ENCODE results near the gene ZNRD2.

ZNRD2 gene

DNA sequence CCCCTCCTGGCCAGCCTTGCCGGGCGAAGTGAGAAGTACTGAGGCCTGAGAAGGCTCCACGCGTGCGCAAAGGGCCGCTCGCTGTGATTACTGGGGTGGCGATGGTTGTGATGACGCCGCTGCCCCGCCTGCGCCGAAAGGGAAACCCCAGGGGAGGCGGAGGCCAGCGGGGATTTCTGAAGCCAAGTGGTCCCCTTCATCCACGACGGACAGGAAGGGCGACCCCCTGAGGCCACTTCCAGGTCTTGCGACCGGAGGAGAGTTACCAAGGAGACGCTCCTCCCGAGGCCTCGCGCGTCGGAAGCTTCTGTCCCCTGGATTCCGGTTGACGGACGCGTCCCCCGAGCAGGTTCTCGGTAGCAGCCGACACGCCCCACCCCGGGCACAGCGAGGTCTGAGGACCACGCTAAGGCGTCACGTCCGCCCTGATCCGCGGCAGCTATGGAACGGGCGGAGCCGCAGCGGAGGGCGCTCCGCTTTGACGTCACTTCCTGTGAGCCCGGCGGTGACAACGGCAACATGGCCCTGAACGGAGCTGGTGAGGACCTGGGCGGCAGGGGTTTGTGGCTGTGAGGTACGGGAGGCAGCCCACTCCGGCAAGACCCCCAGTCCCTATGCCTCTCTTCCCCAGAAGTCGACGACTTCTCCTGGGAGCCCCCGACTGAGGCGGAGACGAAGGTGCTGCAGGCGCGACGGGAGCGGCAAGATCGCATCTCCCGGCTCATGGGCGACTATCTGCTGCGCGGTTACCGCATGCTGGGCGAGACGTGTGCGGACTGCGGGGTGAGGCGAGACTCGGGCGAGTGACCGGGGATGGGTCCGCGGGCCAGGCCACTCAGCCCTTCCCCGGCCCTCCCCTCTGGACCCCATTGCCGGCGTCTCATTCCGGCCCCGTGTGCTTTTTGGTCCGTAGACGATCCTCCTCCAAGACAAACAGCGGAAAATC lies at the start of gene ZNRD2 (continued):
- TF ChIP-seq, protein P1, sequence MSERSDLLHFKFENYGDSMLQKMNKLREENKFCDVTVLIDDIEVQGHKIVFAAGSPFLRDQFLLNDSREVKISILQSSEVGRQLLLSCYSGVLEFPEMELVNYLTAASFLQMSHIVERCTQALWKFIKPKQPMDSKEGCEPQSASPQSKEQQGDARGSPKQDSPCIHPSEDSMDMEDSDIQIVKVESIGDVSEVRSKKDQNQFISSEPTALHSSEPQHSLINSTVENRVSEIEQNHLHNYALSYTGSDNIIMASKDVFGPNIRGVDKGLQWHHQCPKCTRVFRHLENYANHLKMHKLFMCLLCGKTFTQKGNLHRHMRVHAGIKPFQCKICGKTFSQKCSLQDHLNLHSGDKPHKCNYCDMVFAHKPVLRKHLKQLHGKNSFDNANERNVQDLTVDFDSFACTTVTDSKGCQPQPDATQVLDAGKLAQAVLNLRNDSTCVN (tag by site-specific recombination; optimal IDR thresholded peaks at IDR 0.05), result peak; percentile 77
- TF ChIP-seq ZBTB20 (tag by site-specific recombination; IDR thresholded peaks at IDR 0.05), result peak; percentile 91; the same call in 1 of the 2 replicates
- no peak for TF ChIP-seq ZNF514 (tag by site-specific recombination; IDR thresholded peaks at IDR 0.05)
- no peak for TF ChIP-seq HOXC10 (CRISPR knock-in tag; IDR thresholded peaks at IDR 0.05)
- TF ChIP-seq SETDB1 (IDR thresholded peaks at IDR 0.05; ENCODE audit: insufficient read length, low read length), result no peak
- no peak for TF ChIP-seq MEIS1 (CRISPR knock-in tag; IDR thresholded peaks at IDR 0.05; ENCODE audit: borderline replicate concordance)
- peak; percentile 96 for TF ChIP-seq MZF1 (tag by site-specific recombination; IDR thresholded peaks at IDR 0.05; ENCODE audit: borderline replicate concordance)
- TF ChIP-seq ZNF184 (tag by site-specific recombination; IDR thresholded peaks at IDR 0.05), result no peak
- peak; percentile 85 for TF ChIP-seq OSR2 (tag by site-specific recombination; IDR thresholded peaks at IDR 0.05)
- no peak for TF ChIP-seq ZNF585B (tag by site-specific recombination; IDR thresholded peaks at IDR 0.05)
- 0 out of 2 replicates have a peak, but pooled peaks have one; percentile 40 for TF ChIP-seq ZNF660 (tag by site-specific recombination; IDR thresholded peaks at IDR 0.05)
- TF ChIP-seq GLIS1 (tag by site-specific recombination; IDR thresholded peaks at IDR 0.05), result peak; percentile 86
- no peak for TF ChIP-seq SALL2 (tag by site-specific recombination; IDR thresholded peaks at IDR 0.05; ENCODE audit: borderline replicate concordance)
- TF ChIP-seq, protein P2, sequence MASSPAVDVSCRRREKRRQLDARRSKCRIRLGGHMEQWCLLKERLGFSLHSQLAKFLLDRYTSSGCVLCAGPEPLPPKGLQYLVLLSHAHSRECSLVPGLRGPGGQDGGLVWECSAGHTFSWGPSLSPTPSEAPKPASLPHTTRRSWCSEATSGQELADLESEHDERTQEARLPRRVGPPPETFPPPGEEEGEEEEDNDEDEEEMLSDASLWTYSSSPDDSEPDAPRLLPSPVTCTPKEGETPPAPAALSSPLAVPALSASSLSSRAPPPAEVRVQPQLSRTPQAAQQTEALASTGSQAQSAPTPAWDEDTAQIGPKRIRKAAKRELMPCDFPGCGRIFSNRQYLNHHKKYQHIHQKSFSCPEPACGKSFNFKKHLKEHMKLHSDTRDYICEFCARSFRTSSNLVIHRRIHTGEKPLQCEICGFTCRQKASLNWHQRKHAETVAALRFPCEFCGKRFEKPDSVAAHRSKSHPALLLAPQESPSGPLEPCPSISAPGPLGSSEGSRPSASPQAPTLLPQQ (tag by site-specific recombination; IDR thresholded peaks at IDR 0.05), result peak; percentile 87
- no peak for TF ChIP-seq ZNF114 (tag by site-specific recombination; IDR thresholded peaks at IDR 0.05)
- no peak for TF ChIP-seq ZNF658 (tag by site-specific recombination; IDR thresholded peaks at IDR 0.05)
- TF ChIP-seq ZNF174 (tag by site-specific recombination; IDR thresholded peaks at IDR 0.05), result no peak
- TF ChIP-seq ZNF248 (tag by site-specific recombination; IDR thresholded peaks at IDR 0.05), result no peak
- TF ChIP-seq, protein P3, sequence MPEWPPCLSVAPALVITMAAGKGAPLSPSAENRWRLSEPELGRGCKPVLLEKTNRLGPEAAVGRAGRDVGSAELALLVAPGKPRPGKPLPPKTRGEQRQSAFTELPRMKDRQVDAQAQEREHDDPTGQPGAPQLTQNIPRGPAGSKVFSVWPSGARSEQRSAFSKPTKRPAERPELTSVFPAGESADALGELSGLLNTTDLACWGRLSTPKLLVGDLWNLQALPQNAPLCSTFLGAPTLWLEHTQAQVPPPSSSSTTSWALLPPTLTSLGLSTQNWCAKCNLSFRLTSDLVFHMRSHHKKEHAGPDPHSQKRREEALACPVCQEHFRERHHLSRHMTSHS (tag by site-specific recombination; IDR thresholded peaks at IDR 0.05), result no peak
- no peak for TF ChIP-seq ZBTB7A (tag by site-specific recombination; IDR thresholded peaks at IDR 0.05; ENCODE audit: low read depth)
- no peak for TF ChIP-seq ZNF670 (tag by site-specific recombination; IDR thresholded peaks at IDR 0.05; ENCODE audit: low read depth)
- no peak for TF ChIP-seq ZNF701 (tag by site-specific recombination; IDR thresholded peaks at IDR 0.05)
- no peak for TF ChIP-seq ZNF214 (tag by site-specific recombination; IDR thresholded peaks at IDR 0.05; ENCODE audit: borderline replicate concordance)
- peak; percentile 87 for TF ChIP-seq KLF7 (tag by site-specific recombination; IDR thresholded peaks at IDR 0.05; ENCODE audit: borderline replicate concordance)
- TF ChIP-seq ZIC2 (tag by site-specific recombination; IDR thresholded peaks at IDR 0.05), result peak; percentile 81
- TF ChIP-seq ZNF366 (tag by site-specific recombination; conservative IDR thresholded peaks at IDR 0.05), result no peak; the same call in 1 of the 2 replicates
- TF ChIP-seq, protein P4, sequence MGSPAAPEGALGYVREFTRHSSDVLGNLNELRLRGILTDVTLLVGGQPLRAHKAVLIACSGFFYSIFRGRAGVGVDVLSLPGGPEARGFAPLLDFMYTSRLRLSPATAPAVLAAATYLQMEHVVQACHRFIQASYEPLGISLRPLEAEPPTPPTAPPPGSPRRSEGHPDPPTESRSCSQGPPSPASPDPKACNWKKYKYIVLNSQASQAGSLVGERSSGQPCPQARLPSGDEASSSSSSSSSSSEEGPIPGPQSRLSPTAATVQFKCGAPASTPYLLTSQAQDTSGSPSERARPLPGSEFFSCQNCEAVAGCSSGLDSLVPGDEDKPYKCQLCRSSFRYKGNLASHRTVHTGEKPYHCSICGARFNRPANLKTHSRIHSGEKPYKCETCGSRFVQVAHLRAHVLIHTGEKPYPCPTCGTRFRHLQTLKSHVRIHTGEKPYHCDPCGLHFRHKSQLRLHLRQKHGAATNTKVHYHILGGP (tag by site-specific recombination; IDR thresholded peaks at IDR 0.05), result no peak
- TF ChIP-seq, protein P5, sequence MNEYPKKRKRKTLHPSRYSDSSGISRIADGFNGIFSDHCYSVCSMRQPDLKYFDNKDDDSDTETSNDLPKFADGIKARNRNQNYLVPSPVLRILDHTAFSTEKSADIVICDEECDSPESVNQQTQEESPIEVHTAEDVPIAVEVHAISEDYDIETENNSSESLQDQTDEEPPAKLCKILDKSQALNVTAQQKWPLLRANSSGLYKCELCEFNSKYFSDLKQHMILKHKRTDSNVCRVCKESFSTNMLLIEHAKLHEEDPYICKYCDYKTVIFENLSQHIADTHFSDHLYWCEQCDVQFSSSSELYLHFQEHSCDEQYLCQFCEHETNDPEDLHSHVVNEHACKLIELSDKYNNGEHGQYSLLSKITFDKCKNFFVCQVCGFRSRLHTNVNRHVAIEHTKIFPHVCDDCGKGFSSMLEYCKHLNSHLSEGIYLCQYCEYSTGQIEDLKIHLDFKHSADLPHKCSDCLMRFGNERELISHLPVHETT (tag by site-specific recombination; IDR thresholded peaks at IDR 0.05), result peak; percentile 43; the same call in 1 of the 2 replicates
- peak; percentile 100 for TF ChIP-seq ZBTB8A (tag by site-specific recombination; IDR thresholded peaks at IDR 0.05)
- peak; percentile 97 for TF ChIP-seq GLIS2 (tag by site-specific recombination; IDR thresholded peaks at IDR 0.05)
- TF ChIP-seq PRDM1 (tag by site-specific recombination; IDR thresholded peaks at IDR 0.05), result 0 out of 2 replicates have a peak, but pooled peaks have one; percentile 8
- no peak for TF ChIP-seq ZNF354C (tag by site-specific recombination; IDR thresholded peaks at IDR 0.05; ENCODE audit: borderline replicate concordance, low read depth)
- no peak for TF ChIP-seq ZNF623 (tag by site-specific recombination; IDR thresholded peaks at IDR 0.05)
- no peak for TF ChIP-seq ZNF350 (tag by site-specific recombination; IDR thresholded peaks at IDR 0.05)
- TF ChIP-seq BCL11A (tag by site-specific recombination; IDR thresholded peaks at IDR 0.05; ENCODE audit: low read depth), result no peak
